Measurements from ENCODE around the gene DCLK1.

Gene DCLK1

DNA sequence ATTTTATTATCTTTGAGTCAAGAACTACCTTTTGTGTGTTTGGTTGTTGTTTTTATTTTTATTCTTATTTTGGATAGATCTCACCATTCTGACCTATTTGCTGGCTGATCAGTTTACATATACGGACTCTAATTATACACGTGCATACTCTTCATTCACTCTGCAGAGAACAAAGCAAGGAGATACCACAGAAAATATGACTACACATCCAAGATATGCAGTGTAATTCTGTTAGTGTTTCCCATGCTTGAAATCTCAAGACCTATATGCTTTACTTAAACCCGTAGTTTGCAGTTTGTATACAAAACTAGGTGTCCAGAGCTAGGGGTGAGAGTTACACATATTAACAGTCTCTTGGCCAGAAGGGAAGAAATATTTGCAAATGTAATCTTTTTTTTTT lies 205.5 kb downstream of the DCLK1 start:
- H3K27me3 ChIP-seq (ENCODE audit: insufficient read depth, poor library complexity, severe bottlenecking), result peaks cover 6% of the 10 kb centered on the region
- DNase-seq (ENCODE audit: low read depth in 1 of 2, low spot score in 1 of 2), result no peak
- no peak overlapping the region for H3K4me3 ChIP-seq (replicated peaks; ENCODE audit: insufficient read depth, low read length)
- TF ChIP-seq POLR2AphosphoS5 (IDR thresholded peaks at IDR 0.05; ENCODE audit: low read depth) (no peak), GABPA (IDR thresholded peaks at IDR 0.05; ENCODE audit: low read depth) (no peak), SPI1 (IDR thresholded peaks at IDR 0.05; ENCODE audit: borderline replicate concordance, low read depth) (no peak)
- TF ChIP-seq, protein P1, sequence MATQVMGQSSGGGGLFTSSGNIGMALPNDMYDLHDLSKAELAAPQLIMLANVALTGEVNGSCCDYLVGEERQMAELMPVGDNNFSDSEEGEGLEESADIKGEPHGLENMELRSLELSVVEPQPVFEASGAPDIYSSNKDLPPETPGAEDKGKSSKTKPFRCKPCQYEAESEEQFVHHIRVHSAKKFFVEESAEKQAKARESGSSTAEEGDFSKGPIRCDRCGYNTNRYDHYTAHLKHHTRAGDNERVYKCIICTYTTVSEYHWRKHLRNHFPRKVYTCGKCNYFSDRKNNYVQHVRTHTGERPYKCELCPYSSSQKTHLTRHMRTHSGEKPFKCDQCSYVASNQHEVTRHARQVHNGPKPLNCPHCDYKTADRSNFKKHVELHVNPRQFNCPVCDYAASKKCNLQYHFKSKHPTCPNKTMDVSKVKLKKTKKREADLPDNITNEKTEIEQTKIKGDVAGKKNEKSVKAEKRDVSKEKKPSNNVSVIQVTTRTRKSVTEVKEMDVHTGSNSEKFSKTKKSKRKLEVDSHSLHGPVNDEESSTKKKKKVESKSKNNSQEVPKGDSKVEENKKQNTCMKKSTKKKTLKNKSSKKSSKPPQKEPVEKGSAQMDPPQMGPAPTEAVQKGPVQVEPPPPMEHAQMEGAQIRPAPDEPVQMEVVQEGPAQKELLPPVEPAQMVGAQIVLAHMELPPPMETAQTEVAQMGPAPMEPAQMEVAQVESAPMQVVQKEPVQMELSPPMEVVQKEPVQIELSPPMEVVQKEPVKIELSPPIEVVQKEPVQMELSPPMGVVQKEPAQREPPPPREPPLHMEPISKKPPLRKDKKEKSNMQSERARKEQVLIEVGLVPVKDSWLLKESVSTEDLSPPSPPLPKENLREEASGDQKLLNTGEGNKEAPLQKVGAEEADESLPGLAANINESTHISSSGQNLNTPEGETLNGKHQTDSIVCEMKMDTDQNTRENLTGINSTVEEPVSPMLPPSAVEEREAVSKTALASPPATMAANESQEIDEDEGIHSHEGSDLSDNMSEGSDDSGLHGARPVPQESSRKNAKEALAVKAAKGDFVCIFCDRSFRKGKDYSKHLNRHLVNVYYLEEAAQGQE (IDR thresholded peaks at IDR 0.05; ENCODE audit: insufficient replicate concordance, low read depth), result no peak
- TF ChIP-seq, protein P2, sequence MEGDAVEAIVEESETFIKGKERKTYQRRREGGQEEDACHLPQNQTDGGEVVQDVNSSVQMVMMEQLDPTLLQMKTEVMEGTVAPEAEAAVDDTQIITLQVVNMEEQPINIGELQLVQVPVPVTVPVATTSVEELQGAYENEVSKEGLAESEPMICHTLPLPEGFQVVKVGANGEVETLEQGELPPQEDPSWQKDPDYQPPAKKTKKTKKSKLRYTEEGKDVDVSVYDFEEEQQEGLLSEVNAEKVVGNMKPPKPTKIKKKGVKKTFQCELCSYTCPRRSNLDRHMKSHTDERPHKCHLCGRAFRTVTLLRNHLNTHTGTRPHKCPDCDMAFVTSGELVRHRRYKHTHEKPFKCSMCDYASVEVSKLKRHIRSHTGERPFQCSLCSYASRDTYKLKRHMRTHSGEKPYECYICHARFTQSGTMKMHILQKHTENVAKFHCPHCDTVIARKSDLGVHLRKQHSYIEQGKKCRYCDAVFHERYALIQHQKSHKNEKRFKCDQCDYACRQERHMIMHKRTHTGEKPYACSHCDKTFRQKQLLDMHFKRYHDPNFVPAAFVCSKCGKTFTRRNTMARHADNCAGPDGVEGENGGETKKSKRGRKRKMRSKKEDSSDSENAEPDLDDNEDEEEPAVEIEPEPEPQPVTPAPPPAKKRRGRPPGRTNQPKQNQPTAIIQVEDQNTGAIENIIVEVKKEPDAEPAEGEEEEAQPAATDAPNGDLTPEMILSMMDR (IDR thresholded peaks at IDR 0.05; ENCODE audit: insufficient read depth, low read length), result no peak
- no peak overlapping the region for H3K27ac ChIP-seq (replicated peaks)

DNA sequence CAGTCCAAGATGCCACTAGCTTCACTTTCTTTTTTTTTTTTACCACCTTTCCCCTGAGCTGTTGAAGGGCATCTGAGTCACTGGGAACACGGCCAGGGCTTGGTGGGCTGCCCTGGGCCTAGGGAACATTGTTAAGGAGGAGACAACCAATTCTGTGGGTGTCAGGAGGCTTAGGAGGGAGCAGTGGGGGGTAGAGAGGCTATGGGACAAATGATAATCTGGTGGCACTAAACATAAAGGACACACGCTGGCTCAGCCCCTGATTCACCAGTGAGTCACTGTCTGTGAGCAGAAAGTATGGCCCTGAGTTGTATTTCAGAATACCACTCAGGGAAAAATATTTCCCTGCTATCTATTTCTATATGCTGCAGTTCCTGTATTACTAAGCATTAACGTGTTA lies 207.8 kb downstream of the DCLK1 start:
- Histone ChIP-seq H3K27me3 (ENCODE audit: insufficient read depth, poor library complexity, severe bottlenecking) (peaks cover 6% of the 10 kb centered on the region), H3K27ac (replicated peaks) (no peak overlapping the region), H3K4me3 (replicated peaks; ENCODE audit: insufficient read depth, low read length) (no peak overlapping the region)
- TF ChIP-seq GABPA (IDR thresholded peaks at IDR 0.05; ENCODE audit: low read depth), result no peak
- no peak for DNase-seq (ENCODE audit: low read depth in 1 of 2, low spot score in 1 of 2)

DNA sequence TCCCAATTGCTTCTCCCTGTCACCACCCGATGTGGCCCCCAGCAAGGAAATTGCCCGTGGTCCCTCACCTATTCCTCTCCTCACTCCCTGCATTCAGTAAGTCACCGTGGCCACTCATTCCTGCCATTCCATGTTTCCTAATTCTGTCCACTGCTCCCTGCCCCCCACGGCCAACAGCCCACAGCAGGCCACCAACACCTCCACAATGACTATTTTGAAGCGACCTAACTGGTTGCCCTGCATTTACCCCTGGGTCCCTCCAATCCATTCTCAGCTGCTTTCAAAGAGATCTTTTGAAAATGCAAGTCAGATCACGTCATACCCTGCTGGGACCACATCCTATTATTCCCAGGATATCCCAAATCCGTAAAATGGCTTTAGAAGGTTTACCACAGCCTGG lies 210.4 kb downstream of the DCLK1 start:
- TF ChIP-seq POLR2AphosphoS5 (IDR thresholded peaks at IDR 0.05; ENCODE audit: low read depth) (no peak), GABPA (IDR thresholded peaks at IDR 0.05; ENCODE audit: low read depth) (no peak)
- TF ChIP-seq, protein P1 (IDR thresholded peaks at IDR 0.05; ENCODE audit: insufficient replicate concordance, low read depth), result no peak
- no peak for DNase-seq (ENCODE audit: low read depth in 1 of 2, low spot score in 1 of 2)
- H3K4me3 ChIP-seq (replicated peaks; ENCODE audit: insufficient read depth, low read length), result no peak overlapping the region
- H3K27ac ChIP-seq (replicated peaks), result no peak overlapping the region
- peaks cover 6% of the 10 kb centered on the region for H3K27me3 ChIP-seq (ENCODE audit: insufficient read depth, poor library complexity, severe bottlenecking)

DNA sequence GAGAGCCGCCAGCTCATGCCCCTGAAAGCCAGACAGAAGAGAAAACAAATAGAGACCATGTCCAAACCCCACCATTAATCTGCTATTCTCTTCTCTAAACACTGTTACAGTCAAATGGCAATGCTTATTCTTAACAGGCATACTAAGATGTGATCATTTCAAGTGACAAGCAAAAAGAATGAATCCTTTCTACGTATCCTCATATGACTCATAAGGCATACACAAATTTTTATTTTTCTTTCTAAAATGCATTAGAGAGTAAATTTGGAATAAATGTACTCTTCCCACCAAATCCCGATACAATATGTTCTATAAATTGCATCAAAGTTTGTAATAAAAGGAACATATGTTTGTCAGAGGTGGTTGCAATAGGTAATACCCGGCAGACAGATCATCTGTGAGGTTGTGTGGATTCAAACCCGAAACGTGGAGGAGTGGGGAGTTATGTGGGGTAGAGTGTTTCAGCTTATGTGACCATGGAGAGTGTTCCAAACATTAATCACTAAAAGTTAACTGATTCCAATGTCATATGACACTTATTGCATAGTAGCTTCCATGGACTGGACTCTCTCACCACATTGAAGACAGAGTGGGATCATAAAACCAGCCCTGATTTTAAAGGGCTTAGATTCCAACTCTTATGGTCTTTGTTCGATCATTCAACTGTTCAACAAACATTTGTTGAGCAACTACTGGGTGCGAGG lies 213.1 kb downstream of the DCLK1 start:
- Histone ChIP-seq H3K4me3 (replicated peaks; ENCODE audit: insufficient read depth, low read length) (no peak overlapping the region), H3K27ac (replicated peaks) (no peak overlapping the region), H3K27me3 (ENCODE audit: insufficient read depth, poor library complexity, severe bottlenecking) (peaks cover 6% of the 10 kb centered on the region)
- TF ChIP-seq SPI1 (IDR thresholded peaks at IDR 0.05; ENCODE audit: borderline replicate concordance, low read depth) (no peak), GABPA (IDR thresholded peaks at IDR 0.05; ENCODE audit: low read depth) (no peak), POLR2AphosphoS5 (IDR thresholded peaks at IDR 0.05; ENCODE audit: low read depth) (no peak)
- TF ChIP-seq, protein P2 (IDR thresholded peaks at IDR 0.05; ENCODE audit: insufficient read depth, low read length), result no peak
- TF ChIP-seq, protein P1 (IDR thresholded peaks at IDR 0.05; ENCODE audit: insufficient replicate concordance, low read depth), result no peak
- DNase-seq (ENCODE audit: low read depth in 1 of 2, low spot score in 1 of 2), result no peak
